ENCODE data around the gene GGT5.
"Not testable (repeated sequence)": the region's sequence is repeated elsewhere in the genome, so short reads cannot be mapped to it uniquely, and the experiment has no call there.

The GGT5 gene

DNA sequence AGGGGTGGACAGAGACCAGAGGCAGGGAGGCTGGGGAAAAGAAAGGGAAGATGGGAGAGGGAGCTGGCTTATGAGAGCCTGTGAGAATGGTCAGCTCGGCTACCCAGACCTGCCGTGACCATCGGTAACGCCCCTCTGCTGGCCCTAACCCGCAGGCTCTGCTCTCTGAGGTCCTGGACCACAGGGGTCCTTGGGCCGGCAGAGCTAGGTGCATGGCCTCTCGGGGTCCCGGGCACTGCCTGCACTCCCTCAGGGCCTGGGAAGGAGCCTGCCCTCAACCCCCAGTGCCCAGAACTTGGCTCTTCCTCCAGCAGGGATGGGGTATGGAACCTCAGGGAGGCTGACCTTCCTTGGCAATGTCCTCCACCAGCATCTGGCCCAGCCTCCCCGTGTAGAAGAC lies 13.2 kb downstream of the GGT5 start:
- DNase-seq: no peak

DNA sequence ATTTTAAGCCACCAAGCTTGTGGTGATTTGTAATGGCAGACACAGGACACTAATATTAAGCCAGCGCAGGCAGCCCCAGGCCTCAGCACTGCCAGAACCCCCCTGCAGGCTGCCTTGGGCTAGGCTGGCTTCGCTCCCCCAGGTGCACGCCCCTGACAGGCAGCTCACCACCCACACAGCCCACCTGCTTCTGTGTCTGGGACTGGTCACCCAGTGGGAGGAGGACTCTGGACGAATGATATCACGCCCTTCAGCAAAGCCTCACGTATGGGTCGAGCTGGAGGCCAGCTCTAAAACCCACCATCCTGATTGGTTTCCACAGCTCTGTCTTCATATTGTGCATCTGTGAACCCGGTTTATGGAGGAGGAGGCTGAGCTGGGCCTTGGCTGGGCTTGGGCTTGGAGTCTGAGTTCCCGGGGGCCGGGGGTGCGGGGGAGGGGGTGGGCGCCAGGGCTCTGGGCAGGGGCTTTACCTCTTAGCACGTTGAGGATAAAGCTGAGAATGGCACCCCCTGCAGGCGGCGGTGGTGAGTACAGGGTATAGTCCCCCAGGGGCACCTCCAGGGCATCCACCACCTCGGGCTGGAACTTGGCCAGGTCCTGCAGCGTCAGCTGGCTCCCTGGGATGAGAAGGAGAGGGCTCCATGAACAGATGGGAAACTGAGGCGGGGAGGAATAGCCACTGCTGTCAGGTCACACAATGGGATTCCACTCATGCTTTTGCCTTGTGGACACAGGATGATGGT lies 13.8 kb downstream of the GGT5 start:
- peak; percentile 16 to 58 (median 44) for DNase-seq

DNA sequence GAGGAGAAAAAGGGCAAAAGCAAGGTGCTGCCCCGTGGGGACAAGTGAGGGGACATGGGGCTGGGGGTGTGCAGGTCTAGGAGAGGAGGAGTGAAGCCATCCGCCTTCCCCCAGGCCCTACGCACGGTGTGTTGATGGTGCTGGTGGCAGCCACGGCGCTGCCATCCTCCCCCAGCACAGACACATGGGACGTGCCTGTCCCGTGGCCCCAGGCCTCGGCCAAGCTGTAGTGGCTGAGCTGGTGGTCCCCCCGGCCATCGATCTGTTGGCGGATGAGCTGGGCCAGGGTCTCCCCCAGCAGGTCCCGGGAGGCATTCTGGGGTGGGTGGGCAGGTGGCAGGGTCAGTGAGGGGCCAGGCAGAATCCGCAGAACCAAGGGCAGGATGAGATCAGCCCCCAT lies 18.9 kb downstream of the GGT5 start:
- DNase-seq: no peak

DNA sequence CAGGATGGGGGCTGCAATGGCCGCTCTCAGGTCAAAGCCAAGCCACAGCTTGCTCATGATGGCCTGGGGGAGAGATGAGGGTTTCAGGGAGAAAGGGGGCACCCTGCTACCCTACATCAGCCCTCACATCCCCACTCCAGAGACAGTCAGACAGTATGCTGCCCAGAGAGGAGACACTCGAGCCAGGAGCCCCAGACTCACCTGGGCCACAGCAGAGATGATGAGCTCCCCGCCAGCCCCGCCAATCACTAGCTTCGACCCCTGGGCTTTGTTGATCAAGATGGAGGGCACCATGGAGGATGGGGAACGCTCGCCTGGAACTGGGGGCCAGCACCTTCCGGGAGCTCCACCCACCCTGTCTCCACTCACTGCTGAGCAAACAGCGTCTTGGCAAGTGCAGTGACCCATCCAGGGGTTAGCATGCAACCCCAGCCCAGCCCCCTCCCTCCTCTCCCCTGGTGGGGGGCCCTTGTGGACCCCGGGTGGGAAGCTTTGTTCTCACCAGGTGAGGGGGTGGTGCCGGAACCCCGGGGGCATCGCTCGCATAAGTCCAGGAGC lies 19.8 kb downstream of the GGT5 start:
- no peak for DNase-seq

DNA sequence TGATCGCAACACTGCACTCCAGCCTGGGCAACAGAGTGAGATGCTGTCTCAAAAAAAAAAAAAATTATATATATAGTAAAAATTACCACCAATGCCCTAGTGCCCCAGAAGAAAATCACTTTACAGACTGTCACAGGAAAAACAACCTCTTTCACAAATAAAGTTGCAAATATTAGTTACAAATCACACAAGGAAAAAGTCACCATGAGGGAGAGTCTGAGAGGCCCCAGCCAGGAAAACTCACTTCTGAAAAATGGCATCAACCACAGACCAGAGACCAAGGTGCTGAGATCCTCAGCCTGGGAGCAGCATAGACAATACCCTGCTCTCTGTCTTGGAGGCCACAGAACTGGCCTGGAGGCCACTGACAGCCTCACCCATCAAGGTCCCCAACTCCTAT lies 20.4 kb downstream of the GGT5 start:
- no peak for DNase-seq

DNA sequence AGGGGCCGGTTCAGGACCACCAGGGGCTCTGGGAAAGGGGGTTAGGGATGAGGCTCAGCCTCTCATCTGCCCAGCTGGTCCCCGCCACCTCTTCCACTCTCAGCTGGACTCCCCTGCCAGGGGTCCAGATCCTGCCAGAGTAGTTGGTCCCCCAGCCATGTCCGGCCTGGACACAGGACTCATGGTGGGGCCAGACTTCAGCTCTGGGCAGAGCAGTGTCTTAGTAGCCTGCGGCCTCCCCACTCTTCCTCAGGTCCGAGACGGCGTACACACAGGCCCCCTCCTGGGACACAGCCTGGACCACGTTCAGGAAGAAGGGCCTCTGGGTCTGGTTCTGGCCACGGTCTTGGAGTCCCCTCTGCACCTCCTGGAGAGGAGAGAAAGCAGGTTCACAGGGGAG lies 25.1 kb downstream of the GGT5 start:
- DNase-seq: no peak

DNA sequence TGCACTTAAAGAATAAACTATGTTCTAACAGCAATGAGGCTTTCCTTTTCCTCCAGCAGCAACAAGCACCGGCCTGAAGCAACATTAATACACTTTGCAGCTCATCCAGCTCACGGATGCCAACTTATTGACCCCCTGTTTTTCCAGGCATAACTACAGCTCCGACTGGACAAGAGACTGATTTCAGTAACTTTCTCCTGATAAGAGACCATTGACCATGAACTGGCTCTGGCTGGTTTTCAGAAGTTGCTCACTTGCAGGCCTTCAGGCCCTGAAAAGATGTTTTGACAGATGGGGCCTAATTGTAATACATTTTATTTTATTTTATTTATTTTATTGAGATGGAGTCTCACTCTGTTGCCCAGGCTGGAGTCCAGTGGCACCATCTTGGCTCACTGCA lies 27.5 kb downstream of the GGT5 start:
- no peak for DNase-seq

DNA sequence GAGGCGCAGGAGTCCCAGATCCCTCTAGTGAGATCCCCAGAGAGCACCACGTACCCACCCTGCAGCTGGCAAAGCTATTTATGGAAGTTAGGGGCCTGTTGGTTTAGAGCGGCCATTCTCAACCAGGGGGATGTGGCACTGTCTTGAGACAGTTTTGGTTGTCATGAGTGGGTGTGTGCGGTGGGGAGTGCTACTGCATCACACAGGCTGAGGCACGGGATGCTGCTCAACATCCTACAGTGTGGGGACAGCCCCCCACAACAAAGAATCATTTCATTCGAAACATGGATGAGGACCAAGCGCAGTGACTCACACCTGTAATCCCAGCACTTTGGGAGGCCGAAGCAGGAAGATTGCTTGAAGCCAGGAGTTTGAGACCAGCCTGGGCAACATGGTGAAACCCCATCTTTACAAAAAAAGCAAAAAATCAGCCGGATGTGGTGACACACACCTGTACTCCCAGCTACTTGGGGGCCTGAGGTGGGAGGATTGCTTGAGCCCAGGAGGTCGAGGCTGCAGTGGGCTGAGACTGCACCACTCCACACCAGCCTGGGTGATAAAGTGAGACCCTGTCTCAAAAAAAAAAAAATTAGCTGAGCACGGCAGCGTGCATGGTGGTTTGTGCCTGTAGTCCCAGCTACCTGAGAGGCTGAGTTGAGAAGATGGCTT lies 28.2 kb downstream of the GGT5 start:
- DNase-seq: no peak

DNA sequence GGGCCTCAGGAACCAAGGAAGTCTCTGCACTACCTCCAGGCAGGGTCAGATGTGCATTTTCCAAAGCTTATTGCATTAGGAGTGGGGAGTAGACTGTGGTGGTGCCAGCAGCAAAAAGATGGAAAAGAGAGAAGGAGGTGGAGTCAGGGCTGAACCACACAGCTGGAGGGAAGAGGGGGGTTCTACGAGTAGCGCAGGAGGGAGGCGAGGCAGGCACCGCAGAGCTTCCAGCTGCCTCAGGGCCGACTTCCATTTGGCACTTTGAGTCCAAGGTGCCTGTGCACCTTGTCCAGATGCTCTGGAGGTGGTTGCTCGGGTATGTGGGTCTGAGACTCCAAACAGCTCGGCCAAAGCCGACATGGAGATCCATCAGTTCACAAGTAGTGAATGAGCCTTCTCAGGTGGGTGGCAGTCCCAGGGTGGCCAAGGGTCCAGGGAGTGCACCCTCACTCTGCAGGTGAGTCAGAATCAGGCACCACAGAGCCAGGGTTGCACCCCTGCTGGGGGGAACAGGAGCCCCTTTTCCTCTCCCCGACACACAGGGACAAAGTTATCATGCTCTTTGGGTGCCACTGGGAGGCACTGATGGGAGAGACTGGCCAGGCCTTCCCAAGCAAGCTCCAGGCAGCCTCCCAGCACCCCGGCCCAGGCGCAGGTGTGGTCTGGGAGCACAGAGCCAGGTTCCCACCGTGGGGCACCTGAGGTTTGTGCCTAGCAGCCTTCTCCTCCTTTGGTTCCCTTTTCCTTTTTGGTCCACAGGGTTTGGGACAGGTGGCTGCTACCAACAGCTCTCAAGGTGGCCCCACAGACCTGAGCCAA lies 30.2 kb downstream of the GGT5 start:
- DNase-seq: no peak

DNA sequence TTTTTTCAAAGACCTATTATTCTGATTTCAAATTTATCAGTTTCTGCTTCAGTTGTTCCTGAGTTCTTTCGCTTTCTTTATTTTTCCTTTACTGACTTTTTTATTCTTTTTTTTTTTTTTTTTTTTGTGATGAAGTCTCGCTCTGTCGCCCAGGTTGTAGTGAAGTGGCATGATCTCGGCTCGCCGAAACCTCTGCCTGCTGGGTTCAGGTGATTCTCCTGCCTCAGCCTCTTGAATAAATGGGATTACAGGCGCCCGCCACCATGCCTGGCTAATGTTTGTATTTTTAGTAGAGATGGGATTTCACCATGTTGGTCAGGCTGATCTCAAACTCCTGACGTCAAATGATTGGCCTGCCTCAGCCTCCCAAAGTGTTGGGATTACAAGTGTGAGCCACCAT lies 31.8 kb downstream of the GGT5 start:
- DNase-seq: not testable (repeated sequence)

DNA sequence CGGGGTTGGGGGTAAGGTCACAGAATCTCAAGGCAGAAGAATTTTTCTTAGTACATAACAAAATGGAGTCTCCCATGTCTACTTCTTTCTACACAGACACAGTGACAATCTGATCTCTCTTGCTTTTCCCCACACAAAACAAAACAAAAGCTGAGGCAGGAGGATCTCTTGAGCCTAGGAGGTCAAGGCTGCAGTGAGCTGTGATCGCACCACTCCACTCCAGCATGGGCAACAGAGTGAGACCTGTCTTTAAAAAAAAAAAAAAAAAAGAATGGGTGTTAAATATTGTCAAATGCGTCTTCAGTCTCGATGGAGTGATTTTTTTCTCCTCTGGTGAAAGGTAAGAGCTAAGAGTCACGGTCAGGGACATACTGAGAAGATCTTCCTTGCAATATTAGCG lies 33.2 kb downstream of the GGT5 start:
- not testable (repeated sequence) for DNase-seq

DNA sequence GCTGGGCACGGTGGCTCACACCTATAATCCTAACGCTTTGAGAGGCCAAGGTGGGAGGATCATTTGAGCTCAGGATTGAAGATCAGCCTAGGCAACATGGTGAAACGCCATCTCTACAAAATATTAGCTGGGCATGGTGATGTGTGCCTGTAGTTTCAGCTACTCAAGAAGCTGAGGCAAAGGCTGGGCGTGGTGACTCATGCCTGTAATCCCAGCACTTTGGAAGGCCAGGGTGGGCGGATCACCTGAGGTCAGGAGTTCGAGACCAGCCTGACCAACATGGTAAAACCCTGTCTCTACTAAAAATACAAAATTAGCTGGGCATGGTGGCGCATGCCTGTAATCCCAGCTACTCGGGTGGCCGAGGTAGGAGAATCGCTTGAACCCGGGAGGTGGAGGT lies 34.5 kb downstream of the GGT5 start:
- not testable (repeated sequence) for DNase-seq

DNA sequence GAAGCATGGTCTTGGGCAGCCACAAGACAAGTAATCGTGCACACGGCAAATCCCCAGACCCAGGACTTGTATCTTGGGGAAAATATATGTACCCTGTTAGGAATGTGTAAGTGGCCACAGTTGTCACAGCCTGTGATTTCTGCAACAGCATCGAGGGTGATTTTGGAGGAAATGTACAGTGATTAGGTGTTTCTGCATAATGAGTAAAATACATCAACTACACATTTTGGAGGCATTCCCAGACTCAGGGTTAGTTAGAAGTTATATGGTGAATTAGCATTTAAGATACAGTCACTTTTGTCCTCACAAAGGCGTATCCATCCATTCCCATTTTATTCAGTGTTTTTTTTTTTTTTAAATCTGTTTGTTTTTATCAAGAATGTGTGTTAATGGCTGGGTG lies 35.2 kb downstream of the GGT5 start:
- no peak for DNase-seq

DNA sequence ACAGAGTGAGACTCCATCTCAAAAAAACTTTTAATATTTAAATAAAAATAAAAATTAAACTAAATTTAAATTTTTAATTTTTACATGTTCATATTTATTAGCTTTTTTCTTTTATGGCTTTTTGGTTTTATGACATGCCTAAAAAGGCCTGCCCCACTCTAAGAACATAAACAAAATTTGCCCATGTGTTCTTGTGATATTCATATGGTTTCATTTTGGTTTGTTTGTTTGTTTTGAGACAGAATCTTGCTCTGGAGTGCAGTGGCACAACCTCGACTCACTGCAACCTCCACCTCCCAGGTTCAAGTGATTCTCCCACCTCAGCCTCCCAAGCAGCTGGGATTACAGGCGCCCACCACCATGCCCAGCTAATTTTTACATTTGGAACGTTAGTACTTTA lies 35.9 kb downstream of the GGT5 start:
- no peak for DNase-seq

DNA sequence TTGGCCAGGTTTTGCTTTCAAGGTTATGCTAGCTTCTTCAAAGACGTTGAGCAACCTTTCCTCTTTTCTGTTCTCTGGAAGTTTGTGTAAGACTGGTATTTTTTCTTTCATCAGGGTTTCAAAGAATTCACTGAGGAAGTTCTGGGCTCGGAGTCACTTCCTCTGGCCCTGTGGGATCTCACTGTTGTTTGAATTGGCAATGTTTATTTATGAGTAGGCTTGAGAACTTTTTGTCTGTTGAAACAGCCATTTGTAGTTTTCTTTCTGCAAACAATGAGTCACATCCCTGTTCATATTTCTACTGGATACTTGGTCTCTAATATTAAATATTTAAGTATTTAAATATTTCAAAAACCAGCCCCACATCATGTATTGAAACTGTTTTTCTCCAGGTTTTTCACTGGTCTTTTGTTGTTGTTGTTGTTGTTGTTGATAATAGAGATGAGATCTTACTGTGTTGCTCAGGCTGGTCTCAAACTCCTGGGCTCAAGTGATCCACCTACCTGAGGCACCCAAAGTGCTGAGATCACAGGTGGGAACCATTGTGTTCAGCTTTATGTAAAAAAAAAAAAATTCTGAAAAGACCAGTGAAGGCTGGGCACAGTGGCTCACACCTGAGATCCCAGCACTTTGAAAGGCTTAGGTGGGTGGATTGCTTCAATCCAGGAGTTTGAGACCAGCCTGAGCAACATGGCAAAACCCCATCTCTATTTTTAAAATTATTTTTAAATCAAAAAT lies 36.7 kb downstream of the GGT5 start:
- DNase-seq: no peak

DNA sequence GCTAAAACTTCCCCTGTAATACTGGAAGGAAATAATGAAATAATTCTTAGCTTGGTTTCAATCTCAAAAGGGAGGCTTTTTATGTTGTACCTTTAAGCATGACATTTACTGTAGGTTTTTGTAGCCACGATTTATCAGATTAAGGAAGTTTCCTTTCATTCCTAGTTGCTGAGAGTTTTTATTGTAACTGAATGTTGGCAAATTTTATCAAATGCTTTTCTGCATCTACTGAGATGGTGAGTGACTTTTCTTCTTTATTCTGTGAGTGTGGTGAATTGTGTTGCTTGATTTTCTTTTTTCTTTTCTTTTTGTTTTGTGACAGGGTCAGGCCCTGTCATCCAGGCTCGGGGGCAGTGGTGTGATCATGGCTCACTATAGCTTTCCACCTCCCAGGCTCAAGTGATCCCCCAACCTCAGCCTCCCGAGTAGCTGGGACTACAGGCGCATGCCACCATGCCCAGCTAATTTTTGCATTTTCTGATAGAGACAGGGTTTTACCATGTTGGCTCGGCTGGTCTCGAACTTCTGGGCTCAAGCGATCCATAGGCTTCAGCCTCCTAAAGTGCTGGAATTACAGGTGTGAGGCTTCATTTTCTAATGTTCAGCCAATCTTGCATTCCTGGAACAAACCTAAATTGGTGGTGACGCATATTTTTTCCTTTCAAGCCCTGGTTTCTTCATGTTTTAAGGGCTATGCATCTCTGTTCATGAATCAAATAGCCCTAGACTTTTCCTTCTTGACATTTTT lies 37.4 kb downstream of the GGT5 start:
- no peak for DNase-seq

DNA sequence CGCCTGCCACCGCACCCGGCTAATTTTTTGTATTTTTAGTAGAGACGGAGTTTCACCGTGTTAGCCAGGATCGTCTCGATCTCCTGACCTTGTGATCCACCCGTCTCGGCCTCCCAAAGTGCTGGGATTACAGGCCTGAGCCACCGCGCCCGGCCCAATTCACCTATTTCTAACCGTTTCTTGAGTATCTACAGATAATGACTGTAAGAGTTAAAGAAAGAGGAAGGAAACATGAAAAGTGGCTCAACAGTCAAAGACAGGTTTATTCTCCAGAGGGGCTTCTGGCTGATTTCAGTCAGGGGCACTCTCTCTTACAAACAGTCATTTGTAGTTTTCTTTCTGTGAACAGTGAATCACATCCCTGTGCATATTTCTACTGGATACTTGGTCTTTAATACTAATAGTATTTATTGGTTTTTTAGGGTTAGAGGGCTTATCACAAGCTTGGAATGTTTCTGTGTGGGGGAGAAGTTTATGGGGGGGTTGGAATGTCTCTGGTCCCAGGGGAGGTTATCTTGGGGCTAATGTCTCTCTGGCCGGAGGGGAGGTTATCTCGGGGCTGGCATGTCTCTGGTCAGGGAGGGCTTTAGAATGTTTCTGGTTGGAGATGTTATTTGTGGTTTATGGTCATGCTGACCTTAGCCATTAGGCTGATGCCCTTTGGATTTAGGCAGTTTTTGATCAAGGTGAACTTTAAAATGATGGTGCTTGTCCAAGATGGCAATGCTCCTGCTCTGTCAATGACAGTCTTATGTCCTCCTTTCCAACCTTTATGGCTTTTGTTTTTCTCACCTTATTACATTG lies 38.2 kb downstream of the GGT5 start:
- DNase-seq: not testable (repeated sequence)

DNA sequence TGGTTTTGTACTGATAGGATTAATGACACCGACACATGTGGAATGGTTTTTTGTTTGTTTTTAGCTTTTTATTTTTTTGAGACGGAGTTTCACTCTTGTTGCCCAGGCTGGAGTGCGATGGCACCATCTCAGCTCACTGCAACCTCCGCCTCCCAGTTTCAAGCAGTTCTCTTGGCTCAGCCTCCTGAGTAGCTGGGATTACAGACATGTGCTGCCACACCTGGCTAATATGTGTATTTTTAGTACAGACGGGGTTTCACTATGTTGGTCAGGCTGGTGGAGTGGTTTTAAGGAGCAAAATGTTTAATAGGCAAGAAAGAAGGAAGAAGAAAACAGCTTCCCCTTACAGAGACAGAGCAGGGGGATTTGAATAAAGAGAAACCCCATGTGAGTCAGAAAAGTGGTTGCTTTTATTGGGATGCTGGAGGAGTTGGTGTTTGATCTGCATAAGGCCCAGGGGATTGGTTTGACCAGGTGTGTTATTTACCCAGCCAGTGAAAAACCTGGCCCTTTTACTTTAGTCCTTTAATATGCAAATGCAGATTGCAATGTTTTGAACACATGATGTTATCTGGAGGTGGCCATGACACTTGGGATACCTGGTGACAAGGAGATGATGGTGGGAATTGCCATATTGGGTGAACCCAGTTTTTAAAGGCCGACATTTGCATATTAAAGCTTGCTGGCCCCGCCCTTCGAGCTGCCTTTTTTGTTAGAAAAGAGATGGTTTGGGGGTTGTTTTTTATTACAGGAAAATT lies 39.3 kb downstream of the GGT5 start:
- no peak for DNase-seq

DNA sequence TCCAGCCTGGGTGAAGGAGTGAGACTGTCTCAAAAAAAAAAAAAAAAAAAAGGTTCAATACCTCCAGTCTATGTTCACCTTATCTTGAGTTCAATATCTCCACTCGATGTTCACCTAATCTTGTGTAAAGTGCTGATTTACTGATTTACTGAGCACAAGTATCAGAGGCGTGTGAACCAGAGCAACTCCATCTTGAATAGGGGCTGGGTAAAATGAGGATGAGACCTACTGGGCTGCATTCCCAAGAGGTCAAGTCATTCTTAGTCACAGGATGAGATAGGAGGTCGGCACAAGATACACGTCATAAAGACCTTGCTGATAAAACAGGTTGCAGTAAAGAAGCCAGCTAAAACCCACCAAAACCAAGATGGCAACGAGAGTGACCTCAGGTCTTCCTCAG lies 41.0 kb downstream of the GGT5 start:
- DNase-seq: not testable (repeated sequence)

Measured in stimulated activated naive CD4-positive, alpha-beta T cell (primary cell).